ENCODE results near the gene TRIO.

The TRIO gene

DNA sequence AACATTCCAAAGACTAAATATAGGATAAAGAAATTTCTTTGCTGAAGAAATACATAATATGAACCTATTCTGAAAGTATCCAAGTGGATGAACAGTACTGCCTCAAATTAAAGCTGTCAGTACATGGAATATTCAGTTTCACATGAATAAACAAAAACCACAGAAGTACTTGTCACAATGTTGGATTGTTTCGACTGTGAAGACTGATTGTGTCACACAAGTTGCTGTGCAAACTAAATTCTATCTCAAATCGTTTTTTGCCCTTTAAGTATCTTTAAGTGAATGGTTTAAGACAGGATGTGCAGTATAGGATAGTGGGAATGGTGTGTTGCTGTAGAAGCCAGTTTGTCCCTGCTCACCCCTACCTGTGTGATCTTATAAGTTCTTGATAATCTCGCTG lies 301.0 kb downstream of the TRIO start:
- H3K4me3 Mint-ChIP-seq: no peak overlapping the region
- H3K9me3 Mint-ChIP-seq: no peaks in the 10 kb centered on the region
- H3K27me3 Mint-ChIP-seq (ENCODE audit: low read depth): peaks cover 3% of the 10 kb centered on the region
- no peak for DNase-seq (ENCODE audit: low spot score)
- H3K4me1 Mint-ChIP-seq (ENCODE audit: low read depth): peaks cover 1% of the 10 kb centered on the region
- H3K36me3 Mint-ChIP-seq (ENCODE audit: low read depth): no peaks in the 10 kb centered on the region
- no peak overlapping the region for H3K27ac Mint-ChIP-seq

- no peak for DNase-seq (ENCODE audit: low spot score)
- Mint-ChIP-seq H3K4me3 (no peak overlapping the region), H3K4me1 (ENCODE audit: low read depth) (peaks cover 5% of the 10 kb centered on the region), H3K27me3 (ENCODE audit: low read depth) (peaks cover 3% of the 10 kb centered on the region), H3K36me3 (ENCODE audit: low read depth) (no peaks in the 10 kb centered on the region), H3K9me3 (no peaks in the 10 kb centered on the region), H3K27ac (no peak overlapping the region)
These were observed 301.9 kb downstream of the TRIO start for GRCh38 chr5:14445013-14445412.

DNA sequence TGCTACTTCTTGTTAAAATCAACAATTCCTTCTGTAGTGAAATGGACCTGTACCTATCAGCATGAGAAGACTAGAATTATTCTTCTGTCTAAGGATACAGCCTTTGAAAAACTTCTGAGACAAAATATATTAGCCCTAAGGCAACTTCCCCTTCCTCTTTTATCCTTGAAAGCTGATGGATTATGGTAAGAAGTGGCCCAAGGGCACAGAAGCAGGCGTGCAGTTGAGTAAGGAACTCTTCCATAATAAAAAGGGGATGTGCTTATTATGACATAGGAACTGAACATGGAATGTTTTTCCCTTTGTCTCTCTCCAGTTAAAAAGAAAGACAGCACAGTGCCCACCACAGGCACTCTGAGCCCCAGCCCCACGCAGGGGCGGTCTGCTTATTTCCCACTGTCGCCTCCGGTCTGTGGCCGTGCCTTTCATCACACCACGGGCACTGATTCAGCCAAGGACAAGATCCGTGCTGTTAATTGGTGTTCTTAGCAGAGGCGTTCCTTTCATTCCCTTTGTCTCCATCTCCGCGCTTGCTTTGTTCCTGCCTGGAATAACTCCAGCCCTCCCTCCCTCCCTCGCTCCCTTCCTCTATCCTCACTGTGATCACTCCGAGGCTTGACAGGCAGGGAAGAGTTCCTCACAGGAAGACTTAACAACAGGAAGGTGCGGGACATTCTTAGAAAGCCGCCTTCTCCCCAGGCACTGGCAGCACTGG lies 302.6 kb downstream of the TRIO start:
- no peak for DNase-seq (ENCODE audit: low spot score)
- Mint-ChIP-seq H3K27ac (no peak overlapping the region), H3K27me3 (ENCODE audit: low read depth) (peaks cover 3% of the 10 kb centered on the region), H3K4me1 (ENCODE audit: low read depth) (peaks cover 7% of the 10 kb centered on the region), H3K36me3 (ENCODE audit: low read depth) (no peaks in the 10 kb centered on the region), H3K4me3 (no peak overlapping the region), H3K9me3 (no peaks in the 10 kb centered on the region)

- Mint-ChIP-seq H3K4me3 (no peak overlapping the region), H3K27ac (no peak overlapping the region), H3K27me3 (ENCODE audit: low read depth) (no peaks in the 10 kb centered on the region), H3K9me3 (no peaks in the 10 kb centered on the region), H3K4me1 (ENCODE audit: low read depth) (peaks cover 10% of the 10 kb centered on the region), H3K36me3 (ENCODE audit: low read depth) (no peaks in the 10 kb centered on the region)
- no peak for DNase-seq (ENCODE audit: low spot score)
These were observed 305.1 kb downstream of the TRIO start for GRCh38 chr5:14447958-14448911.

DNA sequence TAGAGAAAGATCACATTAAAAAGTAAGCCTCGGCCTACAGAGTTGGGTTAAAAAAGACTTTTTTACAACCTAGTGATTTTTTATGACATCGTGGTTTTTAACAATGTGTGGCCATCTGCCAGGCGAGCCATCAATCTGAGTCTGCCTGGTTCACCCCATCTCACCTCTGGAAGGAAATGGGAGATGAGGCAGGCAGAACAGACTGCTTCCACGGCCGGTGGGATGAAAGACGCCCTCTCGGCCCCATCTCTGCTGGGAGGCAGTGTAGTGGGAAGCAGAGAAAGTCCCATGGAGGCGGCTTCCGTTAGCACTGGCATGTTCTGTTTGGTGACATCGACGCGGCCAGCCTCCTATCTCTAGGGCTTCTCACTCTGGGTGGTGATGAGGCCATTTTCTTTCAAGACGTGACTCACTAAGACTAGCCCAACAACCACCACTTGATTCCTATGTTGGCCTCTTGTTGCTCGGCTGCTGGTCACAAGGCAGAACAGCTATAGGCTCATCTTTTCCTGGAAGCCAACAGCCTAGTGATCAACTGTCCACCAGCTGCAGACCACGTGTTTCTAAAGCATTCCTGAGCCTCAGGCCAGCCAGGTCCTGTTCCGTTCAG lies 306.0 kb downstream of the TRIO start:
- Mint-ChIP-seq H3K4me3 (no peak overlapping the region), H3K27ac (no peak overlapping the region), H3K4me1 (ENCODE audit: low read depth) (peaks cover 10% of the 10 kb centered on the region), H3K9me3 (no peaks in the 10 kb centered on the region), H3K27me3 (ENCODE audit: low read depth) (no peaks in the 10 kb centered on the region), H3K36me3 (ENCODE audit: low read depth) (no peaks in the 10 kb centered on the region)
- no peak for DNase-seq (ENCODE audit: low spot score)

DNA sequence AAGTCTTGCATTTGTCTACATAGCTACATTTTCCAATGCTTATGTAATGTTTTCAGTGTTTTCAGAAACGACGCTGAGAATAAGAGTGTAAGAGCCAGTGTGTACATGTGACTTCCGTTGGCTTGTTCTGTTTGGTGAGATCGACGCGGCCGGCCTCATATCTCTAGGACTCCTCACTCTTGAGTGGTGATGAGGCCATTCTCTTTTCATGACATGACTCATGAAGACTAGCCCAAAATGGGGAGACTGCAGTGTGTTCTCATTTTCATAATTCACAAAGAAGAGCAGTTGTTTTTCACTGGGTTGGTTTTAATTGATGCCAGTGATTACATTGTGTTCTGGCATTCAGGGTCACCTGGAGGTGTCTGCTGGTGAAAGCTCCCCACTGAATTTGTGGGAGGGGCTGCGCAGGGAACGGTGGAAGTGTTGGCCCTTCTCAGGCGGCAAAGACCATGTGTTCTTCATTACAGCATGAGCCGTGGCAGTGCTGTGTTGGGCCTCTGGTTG lies 306.9 kb downstream of the TRIO start:
- Mint-ChIP-seq H3K4me1 (ENCODE audit: low read depth) (peaks cover 10% of the 10 kb centered on the region), H3K4me3 (no peak overlapping the region), H3K27me3 (ENCODE audit: low read depth) (no peaks in the 10 kb centered on the region)

GRCh38 chr5:14450742-14451141 lies 307.6 kb downstream of the TRIO start:
- Mint-ChIP-seq H3K4me3 (no peak overlapping the region), H3K27ac (no peak overlapping the region), H3K36me3 (ENCODE audit: low read depth) (no peaks in the 10 kb centered on the region), H3K9me3 (no peaks in the 10 kb centered on the region), H3K27me3 (ENCODE audit: low read depth) (no peaks in the 10 kb centered on the region), H3K4me1 (ENCODE audit: low read depth) (peaks cover 10% of the 10 kb centered on the region)
- DNase-seq (ENCODE audit: low spot score): no peak

More for the DNA sequence above, 306.9 kb downstream of the TRIO start:
- DNase-seq (ENCODE audit: low spot score): no peak
- Mint-ChIP-seq H3K36me3 (ENCODE audit: low read depth) (no peaks in the 10 kb centered on the region), H3K9me3 (no peaks in the 10 kb centered on the region), H3K27ac (no peak overlapping the region)

- no peak for DNase-seq (ENCODE audit: low spot score)
- Mint-ChIP-seq H3K27ac (no peak overlapping the region), H3K4me3 (no peak overlapping the region), H3K27me3 (ENCODE audit: low read depth) (no peaks in the 10 kb centered on the region), H3K4me1 (ENCODE audit: low read depth) (peaks cover 10% of the 10 kb centered on the region), H3K36me3 (ENCODE audit: low read depth) (no peaks in the 10 kb centered on the region), H3K9me3 (no peaks in the 10 kb centered on the region)
These were observed 308.7 kb downstream of the TRIO start for GRCh38 chr5:14451871-14452270.

DNA sequence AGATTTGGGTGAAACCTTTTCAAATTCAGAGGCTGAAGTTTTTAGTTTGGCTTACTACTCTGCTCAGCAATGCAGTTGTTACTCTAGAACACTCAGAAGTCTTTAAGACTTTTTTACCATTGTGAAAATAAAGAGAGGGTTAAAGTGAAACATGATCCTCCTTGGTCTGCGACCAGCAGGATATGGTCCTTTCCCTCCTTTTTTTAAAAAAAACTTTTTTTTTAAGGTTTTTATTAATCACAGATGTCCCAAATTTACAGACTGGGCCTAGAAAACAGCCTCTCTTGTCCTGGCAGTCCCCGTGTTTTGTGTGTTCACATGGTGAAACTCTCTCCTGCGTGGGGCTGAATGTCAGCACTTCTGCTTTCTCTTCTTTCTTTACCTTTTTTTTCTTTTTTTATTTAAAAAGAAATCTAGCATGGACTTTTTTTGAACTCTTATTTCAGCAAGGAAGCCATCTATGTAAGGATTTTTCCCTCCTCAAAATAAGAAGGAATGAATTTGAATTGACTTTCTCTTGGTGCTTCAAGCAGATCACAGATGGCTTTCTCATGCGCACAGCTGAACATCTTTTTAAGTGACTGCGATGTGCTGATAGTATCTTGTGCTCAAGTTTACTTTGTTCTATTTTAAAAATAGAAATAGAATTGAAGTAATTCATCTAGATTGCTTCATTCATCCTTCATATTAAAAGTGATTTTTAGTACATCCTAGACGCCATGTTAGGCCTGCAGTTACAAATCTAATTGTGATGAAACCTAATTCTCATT lies 309.7 kb downstream of the TRIO start:
- Mint-ChIP-seq H3K36me3 (ENCODE audit: low read depth) (no peaks in the 10 kb centered on the region), H3K27me3 (ENCODE audit: low read depth) (no peaks in the 10 kb centered on the region), H3K9me3 (no peaks in the 10 kb centered on the region), H3K4me1 (ENCODE audit: low read depth) (peaks cover 10% of the 10 kb centered on the region), H3K4me3 (no peak overlapping the region), H3K27ac (no peak overlapping the region)
- DNase-seq (ENCODE audit: low spot score): no peak

- Mint-ChIP-seq H3K4me1 (ENCODE audit: low read depth) (peaks cover 9% of the 10 kb centered on the region), H3K27me3 (ENCODE audit: low read depth) (no peaks in the 10 kb centered on the region), H3K4me3 (no peak overlapping the region), H3K27ac (no peak overlapping the region), H3K36me3 (ENCODE audit: low read depth) (no peaks in the 10 kb centered on the region), H3K9me3 (no peaks in the 10 kb centered on the region)
- no peak for DNase-seq (ENCODE audit: low spot score)
These were observed 310.3 kb downstream of the TRIO start for GRCh38 chr5:14453481-14453880.

GRCh38 chr5:14455814-14456321 lies 312.7 kb downstream of the TRIO start:
- H3K36me3 Mint-ChIP-seq (ENCODE audit: low read depth): no peaks in the 10 kb centered on the region
- H3K9me3 Mint-ChIP-seq: no peaks in the 10 kb centered on the region
- peaks cover 3% of the 10 kb centered on the region for H3K4me1 Mint-ChIP-seq (ENCODE audit: low read depth)
- no peak overlapping the region for H3K4me3 Mint-ChIP-seq
- H3K27ac Mint-ChIP-seq: no peak overlapping the region
- H3K27me3 Mint-ChIP-seq (ENCODE audit: low read depth): no peaks in the 10 kb centered on the region
- no peak for DNase-seq (ENCODE audit: low spot score)

GRCh38 chr5:14457476-14457875 lies 314.3 kb downstream of the TRIO start:
- Mint-ChIP-seq H3K36me3 (ENCODE audit: low read depth) (no peaks in the 10 kb centered on the region), H3K4me1 (ENCODE audit: low read depth) (no peaks in the 10 kb centered on the region), H3K27ac (no peak overlapping the region), H3K9me3 (no peaks in the 10 kb centered on the region), H3K27me3 (ENCODE audit: low read depth) (no peaks in the 10 kb centered on the region), H3K4me3 (no peak overlapping the region)
- no peak for DNase-seq (ENCODE audit: low spot score)

DNA sequence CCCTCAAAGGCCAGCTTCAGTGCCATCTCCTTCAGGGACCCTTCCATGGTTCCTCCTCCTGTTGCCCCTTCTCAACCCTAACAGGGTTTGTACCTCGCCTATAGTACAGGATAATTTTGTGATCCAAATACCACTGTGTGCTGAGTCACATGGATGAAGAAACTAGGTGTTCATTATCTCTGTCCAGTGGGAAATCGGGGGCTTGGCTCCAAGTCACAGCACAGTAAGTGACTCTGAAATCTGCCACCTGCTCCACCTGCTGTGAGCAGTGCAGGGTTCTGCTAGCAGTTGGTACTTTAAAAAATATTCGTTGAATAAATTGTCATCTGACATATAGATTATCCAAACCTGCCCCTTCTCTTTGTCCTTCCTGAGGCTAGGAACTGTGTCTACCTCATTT lies 315.3 kb downstream of the TRIO start:
- Mint-ChIP-seq H3K27ac (no peak overlapping the region), H3K4me3 (no peak overlapping the region), H3K9me3 (no peaks in the 10 kb centered on the region)

More for the DNA sequence above, 315.3 kb downstream of the TRIO start:
- H3K36me3 Mint-ChIP-seq (ENCODE audit: low read depth): no peaks in the 10 kb centered on the region
- DNase-seq (ENCODE audit: low spot score): no peak
- H3K27me3 Mint-ChIP-seq (ENCODE audit: low read depth): no peaks in the 10 kb centered on the region
- no peaks in the 10 kb centered on the region for H3K4me1 Mint-ChIP-seq (ENCODE audit: low read depth)

All from T-helper 2 cell treated with Interferon-gamma antibody and Interleukin-4, amounts not matched to agents 5 μg/mL and 100 μg/mL, for 36 hours (primary cell).